Vagina (tissue), 2 donors: ENCODE data around the gene SIRPB1.

Source experiments
- CTCF ChIP-seq, 3 experiments: fragments of 450-650 bp in 2 of 3; fragments of 200-600 bp in 1 of 3; sonication (generic) in 1 of 3; IDR thresholded peaks; one replicate each; pipeline ENCODE4 v1.5.1; 2017 to 2019; ENCODE audit warnings: antibody characterized with exemption in 3 of 3, mild to moderate bottlenecking in 2 of 3, moderate library complexity in 2 of 3
- POLR2A ChIP-seq, 2 donors: fragments of 450-650 bp; IDR thresholded peaks; one replicate each; pipeline ENCODE4 v1.6.1; 2017; ENCODE audit warnings: antibody characterized with exemption in 2 of 2, mild to moderate bottlenecking in 2 of 2, moderate library complexity in 2 of 2

- no peak for TF ChIP-seq CTCF (IDR thresholded peaks at IDR 0.05)
- no peak for TF ChIP-seq POLR2A (IDR thresholded peaks at IDR 0.05)
These were observed 3.8 kb upstream of the SIRPB1 start for GRCh38 chr20:1623501-1624205.
